WTC11 (cell line): ENCODE results near the gene IP6K2. TPM values are rescaled to one million over a fixed set of nuclear protein-coding genes. Genes with fewer than 3 reads are reported as not detected.

Experiments used
- ATAC-seq: fragments of 200-7000 bp; cut with Tn5 transposase; 2 replicates; pipeline ENCODE4 v1.10.0; 2021; ENCODE audit warnings: mild to moderate bottlenecking, moderate library complexity
- CTCF ChIA-PET: fragments of 300-600 bp; sonication (Branson Sonifier 250); formaldehyde crosslinking; loops from one replicate; lab custom pipeline; 2021; ENCODE audit warnings: antibody characterized with exemption; lab: Charles Lee
- POLR2A ChIA-PET: fragments of 350-600 bp; sonication (Branson Sonifier 250); formaldehyde crosslinking; loops from one replicate; lab custom pipeline; 2021; ENCODE audit warnings: antibody characterized with exemption; lab: Charles Lee
- DNase-seq: peaks from one replicate; pipeline ENCODE4 v3.0.0; 2021; ENCODE audit warnings: low spot score
- H3K27ac Mint-ChIP-seq: 2 replicates; pipeline ENCODE4 v1.8.0; 2021; ENCODE audit warnings: mixed read lengths
- H3K27me3 Mint-ChIP-seq: 2 replicates; pipeline ENCODE4 v1.8.0; 2021; ENCODE audit warnings: low read depth, mild to moderate bottlenecking, moderate library complexity, mixed read lengths
- H3K36me3 Mint-ChIP-seq: 2 replicates; pipeline ENCODE4 v1.8.0; 2021; ENCODE audit warnings: mixed read lengths
- H3K4me1 Mint-ChIP-seq: 2 replicates; pipeline ENCODE4 v1.8.0; 2022; ENCODE audit warnings: mixed read lengths
- H3K4me3 Mint-ChIP-seq: 2 replicates; pipeline ENCODE4 v1.8.0; 2021; ENCODE audit warnings: mild to moderate bottlenecking, moderate library complexity, mixed read lengths
- H3K9me3 Mint-ChIP-seq: 2 replicates; pipeline ENCODE4 v1.8.0; 2021; ENCODE audit warnings: mixed read lengths
- CREB1 ChIP-seq: sonication (generic); formaldehyde crosslinking; IDR thresholded peaks from 2 replicates; pipeline ENCODE4 v1.8.0; 2023; ENCODE audit warnings: mild to moderate bottlenecking, missing genetic modification reagents
- ESRRA ChIP-seq: sonication (generic); formaldehyde crosslinking; IDR thresholded peaks from 2 replicates; pipeline ENCODE4 v1.8.1; 2022; ENCODE audit warnings: mild to moderate bottlenecking, missing genetic modification reagents, borderline replicate concordance
- GTF2I ChIP-seq: fragments of 250-450 bp; sonication (Bioruptor Pico); conservative IDR thresholded peaks from 2 replicates; pipeline ENCODE4 v1.4.0; 2021; ENCODE audit warnings: mild to moderate bottlenecking
- ZNF232 ChIP-seq: sonication (generic); formaldehyde crosslinking; IDR thresholded peaks from 2 replicates; pipeline ENCODE4 v1.8.0; 2022; ENCODE audit warnings: mild to moderate bottlenecking, missing genetic modification reagents
- ZNF263 ChIP-seq: sonication (generic); formaldehyde crosslinking; IDR thresholded peaks from 2 replicates; pipeline ENCODE4 v1.8.1; 2022; ENCODE audit warnings: low read depth, mild to moderate bottlenecking, moderate library complexity, missing genetic modification reagents
- ZNF671 ChIP-seq: fragments of 250-450 bp; sonication (Bioruptor Pico); IDR thresholded peaks from 2 replicates; pipeline ENCODE4 v1.8.0; 2021; ENCODE audit warnings: mild to moderate bottlenecking
- total RNA-seq: library from RNA; stranded (reverse); gene quantifications from 3 replicates; pipeline ENCODE4 v1.2.3, GENCODE V29; 2021
- TF ChIP-seq, protein P1 (sequence below): sonication (generic); formaldehyde crosslinking; IDR thresholded peaks from 2 replicates; pipeline ENCODE4 v1.8.1; 2022; ENCODE audit warnings: mild to moderate bottlenecking, missing genetic modification reagents, moderate library complexity, borderline replicate concordance
- TF ChIP-seq, protein P2 (sequence below): sonication (generic); formaldehyde crosslinking; IDR thresholded peaks from 2 replicates; pipeline ENCODE4 v1.8.0; 2022; ENCODE audit warnings: mild to moderate bottlenecking, missing genetic modification reagents
- TF ChIP-seq, protein P3 (sequence below): fragments of 250-450 bp; sonication (Bioruptor Pico); IDR thresholded peaks from 2 replicates; pipeline ENCODE4 v1.9.0; 2021; ENCODE audit warnings: mild to moderate bottlenecking
- TF ChIP-seq, protein P4 (sequence below): fragments of 250-450 bp; sonication (Bioruptor Pico); IDR thresholded peaks from 2 replicates; pipeline ENCODE4 v1.9.0; 2021; ENCODE audit warnings: mild to moderate bottlenecking, borderline replicate concordance
- TF ChIP-seq, protein P5 (sequence below): sonication (generic); formaldehyde crosslinking; IDR thresholded peaks from 2 replicates; pipeline ENCODE4 v1.8.1; 2022; ENCODE audit warnings: mild to moderate bottlenecking, moderate library complexity, missing genetic modification reagents
- TF ChIP-seq, protein P6 (sequence below): sonication (generic); formaldehyde crosslinking; conservative IDR thresholded peaks from 2 replicates; pipeline ENCODE4 v1.8.1; 2023; ENCODE audit warnings: mild to moderate bottlenecking, low read depth, missing genetic modification reagents, moderate library complexity
- TF ChIP-seq, protein P7 (sequence below): sonication (generic); formaldehyde crosslinking; IDR thresholded peaks from 2 replicates; pipeline ENCODE4 v1.8.0; 2022; ENCODE audit warnings: mild to moderate bottlenecking, missing genetic modification reagents
- TF ChIP-seq, protein P8 (sequence below): sonication (generic); formaldehyde crosslinking; IDR thresholded peaks from 2 replicates; pipeline ENCODE4 v1.8.0; 2022; ENCODE audit warnings: mild to moderate bottlenecking, missing genetic modification reagents
- TF ChIP-seq, protein P9 (sequence below): sonication (generic); formaldehyde crosslinking; IDR thresholded peaks from 2 replicates; pipeline ENCODE4 v1.8.0; 2023; ENCODE audit warnings: mild to moderate bottlenecking, missing genetic modification reagents

IP6K2 gene
- total RNA-seq, 1 experiment from 2014 or later: 123 TPM

DNA sequence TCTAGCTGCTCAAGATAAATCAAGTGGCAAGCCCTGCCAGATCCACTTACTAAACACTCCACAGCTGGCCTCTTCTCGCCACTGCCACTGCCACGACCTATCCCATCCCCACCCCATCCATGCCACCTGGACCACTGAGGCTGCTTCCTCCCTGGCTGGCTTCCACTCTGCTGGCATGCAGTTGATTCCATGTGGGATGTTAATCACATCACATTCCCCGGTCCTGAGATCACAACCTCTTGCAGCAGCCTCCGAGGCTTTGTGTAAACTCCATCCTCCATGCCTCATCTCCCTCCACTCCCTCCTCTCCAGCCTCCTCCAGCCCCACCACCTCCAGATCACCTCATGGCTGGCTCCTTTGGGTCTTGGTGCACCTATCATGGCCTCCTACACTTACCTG lies 39.0 kb downstream of the IP6K2 start:
- POLR2A ChIA-PET: no interaction called here

DNA sequence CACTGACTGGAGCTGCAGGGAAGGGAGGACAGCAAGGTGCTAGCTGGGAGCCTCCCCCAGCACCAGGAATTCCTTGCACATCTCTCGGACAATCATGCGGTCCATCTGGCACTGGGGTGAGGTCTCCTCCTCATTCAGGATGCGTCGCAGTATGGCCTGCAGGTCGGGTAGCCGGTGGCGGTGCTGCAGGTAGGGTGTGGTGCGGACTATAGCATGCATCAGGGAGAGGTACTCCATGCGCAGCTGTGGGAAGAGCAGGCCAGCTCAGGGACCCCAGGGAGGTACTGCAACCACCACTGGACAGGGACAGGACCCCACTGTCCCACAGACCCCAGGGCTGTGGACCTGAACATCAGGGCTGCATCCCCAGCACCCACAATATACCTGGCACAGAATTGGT lies 42.5 kb downstream of the IP6K2 start:
- TF ChIP-seq ZNF671 (no peak), CREB1 (CRISPR knock-in tag) (no peak), ZNF232 (CRISPR knock-in tag) (no peak), ZNF263 (CRISPR knock-in tag) (no peak)
- TF ChIP-seq, protein P1, sequence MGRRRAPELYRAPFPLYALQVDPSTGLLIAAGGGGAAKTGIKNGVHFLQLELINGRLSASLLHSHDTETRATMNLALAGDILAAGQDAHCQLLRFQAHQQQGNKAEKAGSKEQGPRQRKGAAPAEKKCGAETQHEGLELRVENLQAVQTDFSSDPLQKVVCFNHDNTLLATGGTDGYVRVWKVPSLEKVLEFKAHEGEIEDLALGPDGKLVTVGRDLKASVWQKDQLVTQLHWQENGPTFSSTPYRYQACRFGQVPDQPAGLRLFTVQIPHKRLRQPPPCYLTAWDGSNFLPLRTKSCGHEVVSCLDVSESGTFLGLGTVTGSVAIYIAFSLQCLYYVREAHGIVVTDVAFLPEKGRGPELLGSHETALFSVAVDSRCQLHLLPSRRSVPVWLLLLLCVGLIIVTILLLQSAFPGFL: no peak
- TF ChIP-seq, protein P2, sequence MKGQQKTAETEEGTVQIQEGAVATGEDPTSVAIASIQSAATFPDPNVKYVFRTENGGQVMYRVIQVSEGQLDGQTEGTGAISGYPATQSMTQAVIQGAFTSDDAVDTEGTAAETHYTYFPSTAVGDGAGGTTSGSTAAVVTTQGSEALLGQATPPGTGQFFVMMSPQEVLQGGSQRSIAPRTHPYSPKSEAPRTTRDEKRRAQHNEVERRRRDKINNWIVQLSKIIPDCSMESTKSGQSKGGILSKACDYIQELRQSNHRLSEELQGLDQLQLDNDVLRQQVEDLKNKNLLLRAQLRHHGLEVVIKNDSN (CRISPR knock-in tag): no peak
- TF ChIP-seq, protein P3, sequence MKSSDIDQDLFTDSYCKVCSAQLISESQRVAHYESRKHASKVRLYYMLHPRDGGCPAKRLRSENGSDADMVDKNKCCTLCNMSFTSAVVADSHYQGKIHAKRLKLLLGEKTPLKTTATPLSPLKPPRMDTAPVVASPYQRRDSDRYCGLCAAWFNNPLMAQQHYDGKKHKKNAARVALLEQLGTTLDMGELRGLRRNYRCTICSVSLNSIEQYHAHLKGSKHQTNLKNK (CRISPR knock-in tag): no peak
- no peak overlapping the region for H3K27ac Mint-ChIP-seq
- no peak overlapping the region for H3K4me3 Mint-ChIP-seq
- ATAC-seq: no peak
- no peaks in the 10 kb centered on the region for H3K4me1 Mint-ChIP-seq
- H3K36me3 Mint-ChIP-seq: peaks cover 51% of the 10 kb centered on the region
- H3K9me3 Mint-ChIP-seq: no peaks in the 10 kb centered on the region
- CTCF ChIA-PET: interaction anchor here (1.2 to 2.5 kb wide), 3 partner anchors 10 to 39 kb away, joined by 3 to 9 read pairs (median 7); partner anchors contain the start of genes NCKIPSD and SLC26A6
- no peak for DNase-seq
- no peaks in the 10 kb centered on the region for H3K27me3 Mint-ChIP-seq
- POLR2A ChIA-PET: no interaction called here

More for the DNA sequence above, 39.0 kb downstream of the IP6K2 start:
- DNase-seq (no peak), ATAC-seq (no peak)
- H3K4me1 Mint-ChIP-seq: no peaks in the 10 kb centered on the region
- no peak overlapping the region for H3K4me3 Mint-ChIP-seq
- TF ChIP-seq, protein P4, sequence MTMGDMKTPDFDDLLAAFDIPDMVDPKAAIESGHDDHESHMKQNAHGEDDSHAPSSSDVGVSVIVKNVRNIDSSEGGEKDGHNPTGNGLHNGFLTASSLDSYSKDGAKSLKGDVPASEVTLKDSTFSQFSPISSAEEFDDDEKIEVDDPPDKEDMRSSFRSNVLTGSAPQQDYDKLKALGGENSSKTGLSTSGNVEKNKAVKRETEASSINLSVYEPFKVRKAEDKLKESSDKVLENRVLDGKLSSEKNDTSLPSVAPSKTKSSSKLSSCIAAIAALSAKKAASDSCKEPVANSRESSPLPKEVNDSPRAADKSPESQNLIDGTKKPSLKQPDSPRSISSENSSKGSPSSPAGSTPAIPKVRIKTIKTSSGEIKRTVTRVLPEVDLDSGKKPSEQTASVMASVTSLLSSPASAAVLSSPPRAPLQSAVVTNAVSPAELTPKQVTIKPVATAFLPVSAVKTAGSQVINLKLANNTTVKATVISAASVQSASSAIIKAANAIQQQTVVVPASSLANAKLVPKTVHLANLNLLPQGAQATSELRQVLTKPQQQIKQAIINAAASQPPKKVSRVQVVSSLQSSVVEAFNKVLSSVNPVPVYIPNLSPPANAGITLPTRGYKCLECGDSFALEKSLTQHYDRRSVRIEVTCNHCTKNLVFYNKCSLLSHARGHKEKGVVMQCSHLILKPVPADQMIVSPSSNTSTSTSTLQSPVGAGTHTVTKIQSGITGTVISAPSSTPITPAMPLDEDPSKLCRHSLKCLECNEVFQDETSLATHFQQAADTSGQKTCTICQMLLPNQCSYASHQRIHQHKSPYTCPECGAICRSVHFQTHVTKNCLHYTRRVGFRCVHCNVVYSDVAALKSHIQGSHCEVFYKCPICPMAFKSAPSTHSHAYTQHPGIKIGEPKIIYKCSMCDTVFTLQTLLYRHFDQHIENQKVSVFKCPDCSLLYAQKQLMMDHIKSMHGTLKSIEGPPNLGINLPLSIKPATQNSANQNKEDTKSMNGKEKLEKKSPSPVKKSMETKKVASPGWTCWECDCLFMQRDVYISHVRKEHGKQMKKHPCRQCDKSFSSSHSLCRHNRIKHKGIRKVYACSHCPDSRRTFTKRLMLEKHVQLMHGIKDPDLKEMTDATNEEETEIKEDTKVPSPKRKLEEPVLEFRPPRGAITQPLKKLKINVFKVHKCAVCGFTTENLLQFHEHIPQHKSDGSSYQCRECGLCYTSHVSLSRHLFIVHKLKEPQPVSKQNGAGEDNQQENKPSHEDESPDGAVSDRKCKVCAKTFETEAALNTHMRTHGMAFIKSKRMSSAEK: no peak
- peaks cover 68% of the 10 kb centered on the region for H3K36me3 Mint-ChIP-seq
- no peak overlapping the region for H3K27ac Mint-ChIP-seq
- CTCF ChIA-PET: no interaction called here
- no peaks in the 10 kb centered on the region for H3K9me3 Mint-ChIP-seq
- H3K27me3 Mint-ChIP-seq: no peaks in the 10 kb centered on the region

DNA sequence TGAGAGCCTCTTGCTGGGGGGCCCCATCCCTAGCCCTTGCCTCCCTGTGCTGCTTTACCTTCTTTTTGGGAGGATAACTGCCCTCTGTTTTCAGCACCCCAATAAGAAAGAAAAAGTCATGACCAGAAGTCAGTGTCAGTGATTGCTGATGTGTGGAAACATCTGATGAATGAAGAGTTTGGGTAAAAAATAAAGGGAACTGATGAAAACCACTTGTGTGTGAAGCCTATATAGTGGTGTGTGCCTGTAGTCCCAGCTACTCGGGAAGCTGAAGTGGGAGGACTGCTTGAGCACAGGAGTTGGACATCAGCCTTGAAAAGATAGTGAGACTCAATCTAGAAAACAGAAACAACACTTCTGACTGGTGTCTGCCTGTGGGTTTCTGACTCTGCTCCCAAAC lies 44.5 kb downstream of the IP6K2 start:
- no peaks in the 10 kb centered on the region for H3K4me1 Mint-ChIP-seq
- peaks cover 41% of the 10 kb centered on the region for H3K36me3 Mint-ChIP-seq
- POLR2A ChIA-PET: interaction anchor here (0.6 kb wide), 1 partner anchor 487 kb away, joined by 3 read pairs; no protein-coding TSS in a partner anchor
- H3K27ac Mint-ChIP-seq: no peak overlapping the region
- DNase-seq (no peak), ATAC-seq (no peak)
- CTCF ChIA-PET: no interaction called here
- no peaks in the 10 kb centered on the region for H3K27me3 Mint-ChIP-seq
- 0 out of 2 replicates have a peak, but pooled peaks cover 4% of the 10 kb centered on the region for H3K9me3 Mint-ChIP-seq
- no peak overlapping the region for H3K4me3 Mint-ChIP-seq
- no peak for TF ChIP-seq ESRRA (CRISPR knock-in tag)
- TF ChIP-seq, protein P5, sequence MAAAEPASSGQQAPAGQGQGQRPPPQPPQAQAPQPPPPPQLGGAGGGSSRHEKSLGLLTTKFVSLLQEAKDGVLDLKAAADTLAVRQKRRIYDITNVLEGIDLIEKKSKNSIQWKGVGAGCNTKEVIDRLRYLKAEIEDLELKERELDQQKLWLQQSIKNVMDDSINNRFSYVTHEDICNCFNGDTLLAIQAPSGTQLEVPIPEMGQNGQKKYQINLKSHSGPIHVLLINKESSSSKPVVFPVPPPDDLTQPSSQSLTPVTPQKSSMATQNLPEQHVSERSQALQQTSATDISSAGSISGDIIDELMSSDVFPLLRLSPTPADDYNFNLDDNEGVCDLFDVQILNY: no peak
- TF ChIP-seq, protein P6, sequence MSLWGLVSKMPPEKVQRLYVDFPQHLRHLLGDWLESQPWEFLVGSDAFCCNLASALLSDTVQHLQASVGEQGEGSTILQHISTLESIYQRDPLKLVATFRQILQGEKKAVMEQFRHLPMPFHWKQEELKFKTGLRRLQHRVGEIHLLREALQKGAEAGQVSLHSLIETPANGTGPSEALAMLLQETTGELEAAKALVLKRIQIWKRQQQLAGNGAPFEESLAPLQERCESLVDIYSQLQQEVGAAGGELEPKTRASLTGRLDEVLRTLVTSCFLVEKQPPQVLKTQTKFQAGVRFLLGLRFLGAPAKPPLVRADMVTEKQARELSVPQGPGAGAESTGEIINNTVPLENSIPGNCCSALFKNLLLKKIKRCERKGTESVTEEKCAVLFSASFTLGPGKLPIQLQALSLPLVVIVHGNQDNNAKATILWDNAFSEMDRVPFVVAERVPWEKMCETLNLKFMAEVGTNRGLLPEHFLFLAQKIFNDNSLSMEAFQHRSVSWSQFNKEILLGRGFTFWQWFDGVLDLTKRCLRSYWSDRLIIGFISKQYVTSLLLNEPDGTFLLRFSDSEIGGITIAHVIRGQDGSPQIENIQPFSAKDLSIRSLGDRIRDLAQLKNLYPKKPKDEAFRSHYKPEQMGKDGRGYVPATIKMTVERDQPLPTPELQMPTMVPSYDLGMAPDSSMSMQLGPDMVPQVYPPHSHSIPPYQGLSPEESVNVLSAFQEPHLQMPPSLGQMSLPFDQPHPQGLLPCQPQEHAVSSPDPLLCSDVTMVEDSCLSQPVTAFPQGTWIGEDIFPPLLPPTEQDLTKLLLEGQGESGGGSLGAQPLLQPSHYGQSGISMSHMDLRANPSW (CRISPR knock-in tag): no peak
- TF ChIP-seq, protein P7, sequence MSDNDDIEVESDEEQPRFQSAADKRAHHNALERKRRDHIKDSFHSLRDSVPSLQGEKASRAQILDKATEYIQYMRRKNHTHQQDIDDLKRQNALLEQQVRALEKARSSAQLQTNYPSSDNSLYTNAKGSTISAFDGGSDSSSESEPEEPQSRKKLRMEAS (CRISPR knock-in tag): no peak
- TF ChIP-seq, protein P8, sequence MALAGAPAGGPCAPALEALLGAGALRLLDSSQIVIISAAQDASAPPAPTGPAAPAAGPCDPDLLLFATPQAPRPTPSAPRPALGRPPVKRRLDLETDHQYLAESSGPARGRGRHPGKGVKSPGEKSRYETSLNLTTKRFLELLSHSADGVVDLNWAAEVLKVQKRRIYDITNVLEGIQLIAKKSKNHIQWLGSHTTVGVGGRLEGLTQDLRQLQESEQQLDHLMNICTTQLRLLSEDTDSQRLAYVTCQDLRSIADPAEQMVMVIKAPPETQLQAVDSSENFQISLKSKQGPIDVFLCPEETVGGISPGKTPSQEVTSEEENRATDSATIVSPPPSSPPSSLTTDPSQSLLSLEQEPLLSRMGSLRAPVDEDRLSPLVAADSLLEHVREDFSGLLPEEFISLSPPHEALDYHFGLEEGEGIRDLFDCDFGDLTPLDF (CRISPR knock-in tag): no peak
- TF ChIP-seq, protein P9, sequence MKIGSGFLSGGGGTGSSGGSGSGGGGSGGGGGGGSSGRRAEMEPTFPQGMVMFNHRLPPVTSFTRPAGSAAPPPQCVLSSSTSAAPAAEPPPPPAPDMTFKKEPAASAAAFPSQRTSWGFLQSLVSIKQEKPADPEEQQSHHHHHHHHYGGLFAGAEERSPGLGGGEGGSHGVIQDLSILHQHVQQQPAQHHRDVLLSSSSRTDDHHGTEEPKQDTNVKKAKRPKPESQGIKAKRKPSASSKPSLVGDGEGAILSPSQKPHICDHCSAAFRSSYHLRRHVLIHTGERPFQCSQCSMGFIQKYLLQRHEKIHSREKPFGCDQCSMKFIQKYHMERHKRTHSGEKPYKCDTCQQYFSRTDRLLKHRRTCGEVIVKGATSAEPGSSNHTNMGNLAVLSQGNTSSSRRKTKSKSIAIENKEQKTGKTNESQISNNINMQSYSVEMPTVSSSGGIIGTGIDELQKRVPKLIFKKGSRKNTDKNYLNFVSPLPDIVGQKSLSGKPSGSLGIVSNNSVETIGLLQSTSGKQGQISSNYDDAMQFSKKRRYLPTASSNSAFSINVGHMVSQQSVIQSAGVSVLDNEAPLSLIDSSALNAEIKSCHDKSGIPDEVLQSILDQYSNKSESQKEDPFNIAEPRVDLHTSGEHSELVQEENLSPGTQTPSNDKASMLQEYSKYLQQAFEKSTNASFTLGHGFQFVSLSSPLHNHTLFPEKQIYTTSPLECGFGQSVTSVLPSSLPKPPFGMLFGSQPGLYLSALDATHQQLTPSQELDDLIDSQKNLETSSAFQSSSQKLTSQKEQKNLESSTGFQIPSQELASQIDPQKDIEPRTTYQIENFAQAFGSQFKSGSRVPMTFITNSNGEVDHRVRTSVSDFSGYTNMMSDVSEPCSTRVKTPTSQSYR: no peak
- TF ChIP-seq GTF2I (CRISPR knock-in tag): no peak
